ENCODE data around the gene FGF14. TPM values are rescaled to one million over a fixed set of nuclear protein-coding genes. Genes with fewer than 3 reads are reported as not detected.

Gene FGF14
- total RNA-seq, 4 donors from 2014 or later: 0.04 to 1.4 (median 0.38) TPM

- intact Hi-C loops (cut with DNase I): no loop called here
These were observed 429.7 kb downstream of the FGF14 start for GRCh38 chr13:101972191-101972590.

GRCh38 chr13:101970341-101970740 is 431.5 kb downstream of the FGF14 start:
- DNase-seq: no peak
- H3K36me3 ChIP-seq: no peaks in the 10 kb centered on the region
- intact Hi-C loops (cut with DNase I): no loop called here
- H3K4me1 ChIP-seq: no peaks in the 10 kb centered on the region
- WGBS, 2 donors: 62 to 77% methylated on average over 2 of the region's 2 CpGs
- H3K27ac ChIP-seq: no peak overlapping the region
- TF ChIP-seq POLR2A (IDR thresholded peaks at IDR 0.05) (no peak), CTCF (IDR thresholded peaks at IDR 0.05) (no peak)
- H3K4me3 ChIP-seq (replicated peaks in 1 of 3): no peak overlapping the region
- H3K27me3 ChIP-seq: no peaks in the 10 kb centered on the region
- H3K9me3 ChIP-seq: no peaks in the 10 kb centered on the region

More at GRCh38 chr13:101972191-101972590, 429.7 kb downstream of the FGF14 start:
- H3K9me3 ChIP-seq: no peaks in the 10 kb centered on the region
- H3K27me3 ChIP-seq: no peaks in the 10 kb centered on the region
- H3K36me3 ChIP-seq: no peaks in the 10 kb centered on the region
- TF ChIP-seq CTCF (IDR thresholded peaks at IDR 0.05) (no peak), POLR2A (IDR thresholded peaks at IDR 0.05) (no peak)
- no peak overlapping the region for H3K27ac ChIP-seq
- no peak for DNase-seq
- no peak overlapping the region for H3K4me3 ChIP-seq (replicated peaks in 1 of 3)
- no peaks in the 10 kb centered on the region for H3K4me1 ChIP-seq
- WGBS, 2 donors: 81 to 85% methylated on average over 4 of the region's 4 CpGs

DNA sequence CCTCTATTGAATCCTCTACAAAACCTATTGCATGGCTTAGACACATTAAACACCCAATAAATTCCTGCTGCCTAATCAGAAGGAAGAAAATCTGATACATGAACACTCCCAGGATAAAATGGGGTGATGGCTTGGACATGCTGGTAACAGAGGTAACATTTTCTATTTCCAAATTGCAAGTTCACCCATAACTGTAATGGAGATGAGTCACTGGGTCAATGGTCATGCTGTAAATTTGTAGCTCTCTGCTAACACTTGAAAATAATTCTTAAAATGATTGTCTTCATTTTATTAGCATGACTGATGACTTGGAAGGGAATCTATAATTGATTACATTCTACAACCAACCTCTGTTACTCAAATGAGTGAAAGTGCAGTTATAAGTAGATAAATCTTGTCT is 434.1 kb downstream of the FGF14 start:
- H3K9me3 ChIP-seq: no peaks in the 10 kb centered on the region
- H3K4me3 ChIP-seq (replicated peaks in 1 of 3): no peak overlapping the region
- no peak for DNase-seq
- TF ChIP-seq CTCF (IDR thresholded peaks at IDR 0.05) (no peak), POLR2A (IDR thresholded peaks at IDR 0.05) (no peak)
- no peaks in the 10 kb centered on the region for H3K27me3 ChIP-seq
- intact Hi-C loops (cut with DNase I): no loop called here
- no peak overlapping the region for H3K27ac ChIP-seq
- no peaks in the 10 kb centered on the region for H3K4me1 ChIP-seq
- no peaks in the 10 kb centered on the region for H3K36me3 ChIP-seq

GRCh38 chr13:101967216-101967615 is 434.6 kb downstream of the FGF14 start:
- TF ChIP-seq CTCF (IDR thresholded peaks at IDR 0.05) (no peak), POLR2A (IDR thresholded peaks at IDR 0.05) (no peak)
- intact Hi-C loops (cut with DNase I): no loop called here
- H3K9me3 ChIP-seq: no peaks in the 10 kb centered on the region

DNA sequence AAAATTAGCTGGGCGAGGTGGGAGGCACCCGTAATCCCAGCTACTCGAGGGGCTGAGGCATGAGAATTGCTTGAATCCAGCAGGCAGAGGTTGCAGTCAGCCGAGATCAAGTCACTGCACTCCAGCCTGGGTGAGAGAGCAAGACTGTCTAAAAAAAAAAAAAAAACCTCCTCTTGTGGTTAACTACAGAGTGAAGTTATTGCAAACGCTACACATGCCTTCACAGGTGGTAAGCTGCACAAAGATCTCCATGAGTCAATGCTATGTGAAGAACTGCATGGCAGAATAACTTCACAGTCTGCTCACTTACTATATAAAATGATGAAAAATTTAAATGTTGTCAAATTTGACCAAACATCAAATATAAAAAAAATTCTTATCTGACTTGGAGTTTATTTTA is 436.8 kb downstream of the FGF14 start:
- DNase-seq: no peak
- H3K36me3 ChIP-seq: no peaks in the 10 kb centered on the region
- intact Hi-C loops (cut with DNase I): no loop called here
- WGBS, 2 donors: 27 to 37% methylated on average over 5 of the region's 5 CpGs
- no peaks in the 10 kb centered on the region for H3K9me3 ChIP-seq
- H3K4me3 ChIP-seq (replicated peaks in 1 of 3): no peak overlapping the region
- no peaks in the 10 kb centered on the region for H3K4me1 ChIP-seq
- H3K27me3 ChIP-seq: no peaks in the 10 kb centered on the region
- no peak for TF ChIP-seq CTCF (IDR thresholded peaks at IDR 0.05)
- TF ChIP-seq POLR2A (IDR thresholded peaks at IDR 0.05): no peak
- H3K27ac ChIP-seq: no peak overlapping the region

More at GRCh38 chr13:101967216-101967615, 434.6 kb downstream of the FGF14 start:
- Histone ChIP-seq H3K4me1 (no peaks in the 10 kb centered on the region), H3K36me3 (no peaks in the 10 kb centered on the region), H3K4me3 (replicated peaks in 1 of 3) (no peak overlapping the region), H3K27me3 (no peaks in the 10 kb centered on the region), H3K27ac (no peak overlapping the region)
- no peak for DNase-seq
